ENCODE data around the gene ZNF653. TPM values are rescaled to one million over a fixed set of nuclear protein-coding genes. Genes with fewer than 3 reads are reported as not detected.

ZNF653 gene
- total and polyA plus RNA-seq, 2 of the 8 experiments (the other 6 are each of a cell fraction or from before 2014, with no cell fraction given), result 7.0 to 7.9 TPM

GRCh38 chr19:11519138-11519537 lies 13.5 kb upstream of the ZNF653 start:
- WGBS, 2 experiments (ENCODE audit: extremely low coverage in 1 of 2, insufficient coverage in 1 of 2, insufficient read length in 1 of 2, insufficient replicate concordance in 2 of 2, low coverage in 1 of 2, low lambda C conversion rate in 2 of 2, missing lambda C conversion rate in 1 of 2), result 93% methylated on average over 9 of the region's 9 CpGs; no CpG with 5 or more reads in 1 of the 2 experiments
- no peaks in the 10 kb centered on the region; the same call in 1 of the 2 replicates for H3K79me1 ChIP-seq (ENCODE audit: low read depth, low read length)
- no peak overlapping the region for H3K23ac ChIP-seq (ENCODE audit: insufficient read length)
- no peak overlapping the region for H3K4ac ChIP-seq (replicated peaks; ENCODE audit: insufficient read length, low read depth, low read length)
- H2BK120ac ChIP-seq (replicated peaks; ENCODE audit: low read depth, low read length), result no peak overlapping the region
- no peak overlapping the region for H2AFZ ChIP-seq (ENCODE audit: low read length)
- DNase-seq (ENCODE audit: low read depth in 1 of 2, low spot score in 2 of 2) (no peak), FAIRE-seq (no peak)
- no peak overlapping the region for H2BK12ac ChIP-seq (ENCODE audit: low read depth, low read length)
- no peak overlapping the region for H4K8ac ChIP-seq (ENCODE audit: extremely low read depth, insufficient read depth, low read length)
- H3K79me2 ChIP-seq (ENCODE audit: control insufficient read depth in 1 of 2, insufficient read depth in 2 of 2, low read length in 2 of 2), result no peaks in the 10 kb centered on the region
- H2BK5ac ChIP-seq (ENCODE audit: low read depth, low read length), result no peak overlapping the region
- H3K4me1 ChIP-seq (replicated peaks in 1 of 4; ENCODE audit: control insufficient read depth in 3 of 4, insufficient read depth in 4 of 4, low read length in 3 of 4), result no peaks in the 10 kb centered on the region
- no peak overlapping the region for H2BK20ac ChIP-seq (ENCODE audit: low read length)
- H3K9me3 ChIP-seq (ENCODE audit: insufficient read depth in 2 of 2, low read depth in 1 of 2, low read length in 1 of 2), result no peaks in the 10 kb centered on the region
- no peaks in the 10 kb centered on the region for H3K27me3 ChIP-seq (replicated peaks in 1 of 4; ENCODE audit: control insufficient read depth in 3 of 4, extremely low read depth in 1 of 4, insufficient read depth in 3 of 4, low read length in 3 of 4)
- H3K36me3 ChIP-seq (ENCODE audit: control insufficient read depth in 2 of 4, insufficient read depth in 4 of 4, low read length in 3 of 4), result peaks cover 0 to 3% (median 0%) of the 10 kb centered on the region in 4 experiments; a peak in 2 of 8 replicates
- no peak overlapping the region for H2AK5ac ChIP-seq (ENCODE audit: low read depth, low read length)
- POLR2A ChIA-PET (ENCODE audit: partially characterized antibody), result interaction anchor here (1.3 to 2.1 kb wide), 2 partner anchors 9 to 26 kb away, joined by 4 to 8 read pairs; partner anchors contain the start of gene ECSIT
- H4K20me1 ChIP-seq (replicated peaks in 1 of 2; ENCODE audit: control insufficient read depth in 1 of 2, insufficient read depth in 2 of 2, low read length in 2 of 2), result peaks cover 0 to 3% of the 10 kb centered on the region in 2 experiments
- H4K5ac ChIP-seq (ENCODE audit: insufficient read length, low read depth, low read length), result no peak overlapping the region
- CTCF ChIA-PET (ENCODE audit: partially characterized antibody), result interaction anchor here (1.0 to 1.9 kb wide), 3 partner anchors 11 to 49 kb away, joined by 3 to 6 read pairs (median 3); no protein-coding TSS in a partner anchor
- no peak overlapping the region for H3K27ac ChIP-seq (ENCODE audit: low read depth, low read length)
- no peak overlapping the region for H3K9ac ChIP-seq (replicated peaks in 1 of 4; ENCODE audit: extremely low read depth in 1 of 4, low read depth in 3 of 4, low read length in 3 of 4)
- H3K18ac ChIP-seq (ENCODE audit: extremely low read depth, low read length), result no peak overlapping the region
- H3K4me3 ChIP-seq (ENCODE audit: extremely low read depth in 1 of 4, insufficient read depth in 2 of 4, low read depth in 3 of 4, low read length in 4 of 4), result no peak overlapping the region
- H3K56ac ChIP-seq (replicated peaks; ENCODE audit: insufficient read length, low read depth, low read length), result no peak overlapping the region
- H3K23me2 ChIP-seq (ENCODE audit: low read depth, low read length), result no peaks in the 10 kb centered on the region
- no peak overlapping the region for H3K14ac ChIP-seq (ENCODE audit: insufficient read length)
- H4K91ac ChIP-seq (replicated peaks; ENCODE audit: insufficient read length, low read length), result no peak overlapping the region
- H3K4me2 ChIP-seq (ENCODE audit: insufficient read depth in 1 of 2, low read depth in 2 of 2, low read length in 2 of 2), result no peak overlapping the region
- no peak overlapping the region for H2BK15ac ChIP-seq (ENCODE audit: low read length)
- TF ChIP-seq TAF7 (optimal IDR thresholded peaks at IDR 0.05; ENCODE audit: borderline replicate concordance, low read depth, low read length) (no peak), HDAC2 (IDR thresholded peaks at IDR 0.05; ENCODE audit: borderline replicate concordance in 1 of 2, low read depth in 2 of 2, low read length in 2 of 2) (no peak), CEBPB (IDR thresholded peaks at IDR 0.05; ENCODE audit: low read depth, low read length) (no peak), SIN3A (conservative IDR thresholded peaks at IDR 0.05 in 1 of 2, IDR thresholded peaks at IDR 0.05 in 1 of 2; ENCODE audit: low read depth in 1 of 2, low read length in 2 of 2) (no peak), YY1 (IDR thresholded peaks at IDR 0.05; ENCODE audit: low read depth, low read length) (no peak), SIRT6 (IDR thresholded peaks at IDR 0.05; ENCODE audit: low read length) (no peak), SP2 (IDR thresholded peaks at IDR 0.05; ENCODE audit: low read length) (no peak), EP300 (IDR thresholded peaks at IDR 0.05; ENCODE audit: borderline replicate concordance in 1 of 2, low read depth in 2 of 2, low read length in 2 of 2) (no peak), GTF2F1 (IDR thresholded peaks at IDR 0.05; ENCODE audit: borderline replicate concordance, low read depth, low read length) (no peak), ATF2 (IDR thresholded peaks at IDR 0.05; ENCODE audit: low read length) (no peak), BCL11A (IDR thresholded peaks at IDR 0.05; ENCODE audit: low read depth in 2 of 2, low read length in 2 of 2) (no peak), NRF1 (IDR thresholded peaks at IDR 0.05; ENCODE audit: low read depth, low read length) (no peak)
